ENCODE data around the gene FBN1. TPM values are rescaled to one million over a fixed set of nuclear protein-coding genes. Genes with fewer than 3 reads are reported as not detected.

Gene FBN1
- total and polyA plus RNA-seq, 2 of the 13 experiments (the other 11 are each of a cell fraction or from before 2014, with no cell fraction given), result 1.5 to 3.0 TPM

- no peak overlapping the region for H2AFZ ChIP-seq (ENCODE audit: low read length)
- WGBS (ENCODE audit: low lambda C conversion rate), result 38% methylated on average over 3 of the region's 3 CpGs
- ATAC-seq (no peak), DNase-seq (ENCODE audit: low spot score) (no peak), FAIRE-seq (no peak)
- no peaks in the 10 kb centered on the region for H3K9me3 ChIP-seq (ENCODE audit: low read length)
- CTCF ChIA-PET (ENCODE audit: low intra/inter-chr PET ratio, low total read pairs), result no interaction called here
- in situ Hi-C loops (cut with HindIII; ENCODE audit: extremely low pct_ligation_motif_present, low pct_unique_long_range_greater_than_20kb), result no loop called here
- no peak overlapping the region for H3K4me2 ChIP-seq (ENCODE audit: low read depth, low read length)
- no peaks in the 10 kb centered on the region for H3K4me1 ChIP-seq (ENCODE audit: insufficient read depth, low read length)
- BruUV-seq (replicated peaks), result no TSS peak
- H3K79me2 ChIP-seq (ENCODE audit: insufficient read depth, low read length), result no peaks in the 10 kb centered on the region
- no peaks in the 10 kb centered on the region for H3K27me3 ChIP-seq (ENCODE audit: control insufficient read depth in 1 of 2, insufficient read depth in 2 of 2, low read length in 2 of 2)
- H3K4me3 ChIP-seq (replicated peaks in 1 of 3; ENCODE audit: insufficient read depth in 1 of 3, low read depth in 2 of 3, low read length in 3 of 3), result no peak overlapping the region
- intact Hi-C loops (cut with micrococcal nuclease; ENCODE audit: unreplicated experiment), result no loop called here
- no peaks in the 10 kb centered on the region for H3K36me3 ChIP-seq (replicated peaks in 1 of 2; ENCODE audit: control insufficient read depth in 1 of 2, insufficient read depth in 2 of 2, low read length in 2 of 2)
- H3K27ac ChIP-seq (ENCODE audit: extremely low read length, insufficient read depth, low read length), result no peak overlapping the region
- POLR2A ChIA-PET, result no interaction called here
- H4K20me1 ChIP-seq (ENCODE audit: insufficient read depth, low read length), result no peaks in the 10 kb centered on the region
- TF ChIP-seq ZNF639 (CRISPR knock-in tag; conservative IDR thresholded peaks at IDR 0.05) (no peak), ZNF605 (CRISPR knock-in tag; IDR thresholded peaks at IDR 0.05) (no peak), HNRNPLL (IDR thresholded peaks at IDR 0.05; ENCODE audit: low read depth, low read length, poor library complexity, severe bottlenecking) (no peak), NFE2L1 (CRISPR knock-in tag; IDR thresholded peaks at IDR 0.05; ENCODE audit: borderline replicate concordance) (no peak), MTF2 (CRISPR knock-in tag; IDR thresholded peaks at IDR 0.05; ENCODE audit: borderline replicate concordance) (no peak), ZNF276 (CRISPR knock-in tag; IDR thresholded peaks at IDR 0.05; ENCODE audit: low read depth) (no peak), BATF2 (CRISPR knock-in tag; IDR thresholded peaks at IDR 0.05) (no peak), CHD2 (IDR thresholded peaks at IDR 0.05; ENCODE audit: low read depth, low read length) (no peak), ONECUT2 (CRISPR knock-in tag; IDR thresholded peaks at IDR 0.05) (no peak), FOXA1 (IDR thresholded peaks at IDR 0.05) (no peak), FOXA1 (CRISPR knock-in tag; IDR thresholded peaks at IDR 0.05) (no peak), ZNF337 (CRISPR knock-in tag; IDR thresholded peaks at IDR 0.05; ENCODE audit: borderline replicate concordance, low read depth) (no peak), FOXK1 (CRISPR knock-in tag; IDR thresholded peaks at IDR 0.05; ENCODE audit: borderline replicate concordance, low read depth) (no peak)
- no peak overlapping the region for H3K9ac ChIP-seq (ENCODE audit: insufficient read depth, low read depth, low read length)
These were observed 106.6 kb downstream of the FBN1 start for GRCh38 chr15:48538941-48539340.
